Right atrium auricular region (tissue), 2 donors: Measurements from ENCODE around the gene TMEM135. TPM values are rescaled to one million over a fixed set of nuclear protein-coding genes. Genes with fewer than 3 reads are reported as not detected.
A peak's percentile ranks its signal among the peaks of the same experiment; 100 is the strongest.

ENCODE experiments used
- DNase-seq: peaks from one replicate; pipeline ENCODE4 v3.0.0-alpha.2; 2019; ENCODE audit warnings: low spot score
- H3K27ac ChIP-seq, 2 donors: fragments of 200-600 bp; sonication (generic); 1 replicate in 1 of 2; 2 replicates in 1 of 2; pipeline ENCODE4 v1.5.1; 2016 to 2019
- H3K27me3 ChIP-seq, 2 donors: fragments of 200-600 bp; sonication (generic); one replicate each; pipeline versions ENCODE4 v1.5.1 to v1.6.0; 2017 to 2019
- H3K36me3 ChIP-seq: fragments of 200-600 bp; sonication (generic); one replicate; pipeline ENCODE4 v1.5.1; 2016
- H3K4me1 ChIP-seq, 2 donors: fragments of 200-600 bp; sonication (generic); one replicate each; pipeline versions ENCODE4 v1.5.1 to v1.6.0; 2017 to 2019
- H3K4me3 ChIP-seq, 2 donors: fragments of 200-600 bp; sonication (generic); 1 replicate in 1 of 2; 2 replicates in 1 of 2; pipeline ENCODE4 v1.5.1; 2017 to 2019; ENCODE audit warnings: mild to moderate bottlenecking in 1 of 2, moderate library complexity in 1 of 2
- H3K9me3 ChIP-seq, 2 donors: fragments of 200-600 bp; sonication (generic); one replicate each; pipeline ENCODE4 v1.5.1; 2019
- total RNA-seq, 2 donors: library from RNA; depleted of rRNA; stranded (reverse); fragments of >200 nt; gene quantifications; one replicate each; pipeline ENCODE4 v1.1.0, GENCODE V29; 2016
- TF ChIP-seq, protein P1 (sequence below), 2 donors: fragments of 200-600 bp; sonication (generic); IDR thresholded peaks; one replicate each; pipeline ENCODE4 v1.5.1; 2019; ENCODE audit warnings: antibody characterized with exemption in 2 of 2

Gene TMEM135
- total RNA-seq, 2 donors from 2014 or later, result 12.2 to 13.0 TPM

DNA sequence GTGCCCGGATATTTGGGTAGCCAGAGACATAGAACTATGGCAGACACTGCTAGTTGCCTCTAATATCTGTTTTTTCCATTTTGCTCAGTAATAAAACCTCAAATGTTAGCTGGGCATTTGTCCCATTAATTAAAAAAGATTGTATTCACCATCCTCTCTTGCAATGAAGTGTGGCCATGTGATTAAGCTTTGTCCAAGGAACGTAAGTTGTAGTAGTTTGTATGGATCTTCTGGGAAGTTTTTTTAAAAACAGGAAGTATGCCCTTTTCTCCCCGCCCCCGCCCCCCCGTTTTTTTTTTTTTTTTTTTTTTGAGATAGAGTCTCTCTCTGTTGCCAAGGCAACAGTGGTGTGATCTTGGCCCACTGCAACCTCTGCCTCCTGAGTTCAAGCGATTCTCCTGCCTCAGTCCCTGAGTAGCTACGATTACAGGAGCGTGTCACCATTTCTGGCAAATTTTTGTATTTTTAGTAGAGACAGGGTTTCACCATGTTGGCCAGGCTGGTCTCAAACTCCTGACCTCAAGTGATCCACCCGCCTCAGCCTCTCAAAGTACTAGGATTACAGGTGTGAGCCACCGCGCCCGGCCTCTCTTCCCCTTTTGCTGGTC is 1.7 kb upstream of the TMEM135 start:
- H3K9me3 ChIP-seq, result no peaks in the 10 kb centered on the region
- no peak overlapping the region for H3K4me3 ChIP-seq
- H3K27ac ChIP-seq, result peak overlapping the region in 1 of 2 donors; percentile 90
- TF ChIP-seq, protein P1, sequence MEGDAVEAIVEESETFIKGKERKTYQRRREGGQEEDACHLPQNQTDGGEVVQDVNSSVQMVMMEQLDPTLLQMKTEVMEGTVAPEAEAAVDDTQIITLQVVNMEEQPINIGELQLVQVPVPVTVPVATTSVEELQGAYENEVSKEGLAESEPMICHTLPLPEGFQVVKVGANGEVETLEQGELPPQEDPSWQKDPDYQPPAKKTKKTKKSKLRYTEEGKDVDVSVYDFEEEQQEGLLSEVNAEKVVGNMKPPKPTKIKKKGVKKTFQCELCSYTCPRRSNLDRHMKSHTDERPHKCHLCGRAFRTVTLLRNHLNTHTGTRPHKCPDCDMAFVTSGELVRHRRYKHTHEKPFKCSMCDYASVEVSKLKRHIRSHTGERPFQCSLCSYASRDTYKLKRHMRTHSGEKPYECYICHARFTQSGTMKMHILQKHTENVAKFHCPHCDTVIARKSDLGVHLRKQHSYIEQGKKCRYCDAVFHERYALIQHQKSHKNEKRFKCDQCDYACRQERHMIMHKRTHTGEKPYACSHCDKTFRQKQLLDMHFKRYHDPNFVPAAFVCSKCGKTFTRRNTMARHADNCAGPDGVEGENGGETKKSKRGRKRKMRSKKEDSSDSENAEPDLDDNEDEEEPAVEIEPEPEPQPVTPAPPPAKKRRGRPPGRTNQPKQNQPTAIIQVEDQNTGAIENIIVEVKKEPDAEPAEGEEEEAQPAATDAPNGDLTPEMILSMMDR (IDR thresholded peaks at IDR 0.05), result no peak
- DNase-seq, result no peak
- H3K27me3 ChIP-seq, result no peaks in the 10 kb centered on the region
- no peaks in the 10 kb centered on the region for H3K36me3 ChIP-seq
- peaks cover 0 to 28% of the 10 kb centered on the region in 2 donors for H3K4me1 ChIP-seq

DNA sequence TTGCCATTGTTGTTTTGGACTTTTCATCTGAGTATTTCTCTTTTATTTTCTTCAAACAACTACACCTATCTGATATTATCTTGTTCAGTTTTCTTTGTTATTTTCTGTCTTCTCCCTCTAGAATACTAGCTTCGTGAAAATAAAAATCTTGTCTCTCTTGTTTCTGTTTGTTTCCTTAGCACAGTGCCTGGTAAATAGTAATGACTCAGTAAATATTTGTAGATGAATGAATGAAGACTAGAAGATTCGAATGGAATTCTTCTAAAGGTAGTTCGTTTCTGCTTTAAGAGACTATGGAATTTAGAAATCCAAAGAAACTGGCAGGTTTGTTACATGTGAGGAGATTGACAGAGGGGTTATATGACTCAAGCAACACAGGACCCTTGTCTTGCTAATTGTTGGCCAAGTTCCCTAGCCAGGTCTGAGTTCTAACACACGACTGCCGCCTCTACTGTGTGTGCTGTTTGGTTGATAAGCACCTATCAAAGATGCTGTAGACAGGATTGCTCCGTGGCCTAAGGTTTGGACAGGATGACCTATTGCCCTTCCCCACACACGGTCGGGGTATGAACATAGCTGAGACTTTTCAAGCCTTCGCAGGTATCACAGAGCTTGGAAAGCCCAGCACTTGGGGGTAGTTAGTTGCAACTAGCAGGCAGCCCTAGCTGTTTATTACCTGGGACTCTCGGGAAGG is 831 bp upstream of the TMEM135 start:
- Histone ChIP-seq H3K9me3 (no peaks in the 10 kb centered on the region), H3K27ac (peak overlapping the region; percentile 81 to 90), H3K4me3 (peak overlapping the region; percentile 73 to 77), H3K27me3 (no peaks in the 10 kb centered on the region), H3K36me3 (no peaks in the 10 kb centered on the region), H3K4me1 (peaks cover 0 to 35% of the 10 kb centered on the region in 2 donors)
- TF ChIP-seq, protein P1 (IDR thresholded peaks at IDR 0.05), result no peak
- DNase-seq, result no peak

DNA sequence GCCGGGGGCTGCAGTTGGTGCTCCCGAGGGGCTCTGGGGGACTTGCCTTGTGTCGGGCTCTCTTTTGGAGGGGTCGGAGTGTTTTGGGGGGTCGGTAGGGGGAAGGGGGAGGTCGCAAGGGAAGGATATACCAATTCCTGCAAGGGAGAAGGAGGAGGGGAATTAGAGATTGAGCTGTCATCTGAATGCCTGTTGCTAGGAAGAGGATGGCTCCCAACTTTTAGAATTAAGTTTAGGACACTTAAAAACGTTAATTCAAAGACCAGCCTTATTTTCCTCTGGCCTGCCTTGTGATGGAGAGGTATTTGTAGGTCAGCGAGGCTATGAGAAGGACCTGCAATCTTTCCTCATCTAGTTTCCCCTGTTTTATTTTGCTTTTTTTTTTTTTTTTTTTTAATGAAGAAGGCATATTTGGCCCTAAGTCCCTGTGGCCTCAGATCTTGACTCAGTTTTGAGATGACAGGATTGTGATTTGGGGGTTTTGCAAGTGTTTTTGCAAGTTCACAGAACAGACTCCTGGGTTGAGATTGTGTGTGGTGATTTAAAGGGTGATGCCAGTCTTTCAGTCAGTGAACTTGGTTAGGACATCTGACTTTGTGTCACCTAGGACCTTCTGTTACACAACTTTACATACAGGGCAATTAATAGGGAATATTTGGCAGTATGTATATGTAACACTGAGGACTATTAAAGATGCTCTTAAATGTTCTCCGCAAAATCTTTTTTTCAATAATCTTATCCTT is 672 bp downstream of the TMEM135 start:
- Histone ChIP-seq H3K27ac (peak overlapping the region; percentile 81 to 90), H3K4me1 (peaks cover 0 to 35% of the 10 kb centered on the region in 2 donors), H3K36me3 (no peaks in the 10 kb centered on the region), H3K9me3 (no peaks in the 10 kb centered on the region), H3K27me3 (no peaks in the 10 kb centered on the region), H3K4me3 (peak overlapping the region; percentile 73 to 77)
- TF ChIP-seq, protein P1 (IDR thresholded peaks at IDR 0.05), result no peak
- no peak for DNase-seq

DNA sequence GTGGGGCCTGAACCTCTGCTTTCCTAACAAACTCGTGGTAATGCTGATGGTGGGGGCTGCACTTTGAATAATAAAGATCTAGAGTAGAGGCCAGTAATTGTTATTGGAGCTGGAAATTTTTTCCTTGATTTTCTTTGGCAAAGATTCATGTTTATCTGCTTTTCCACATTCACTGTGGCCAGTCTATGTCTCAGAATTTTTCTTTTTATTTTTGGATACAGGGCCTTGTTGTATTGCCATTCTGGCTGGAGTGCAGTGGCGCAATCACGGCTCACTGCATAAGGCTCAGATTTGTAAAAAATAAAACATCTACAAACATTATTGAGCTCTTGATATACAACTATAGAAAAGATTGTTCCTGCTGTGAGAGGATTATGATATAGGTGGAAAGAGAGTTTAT is 1.6 kb downstream of the TMEM135 start:
- no peaks in the 10 kb centered on the region for H3K27me3 ChIP-seq
- H3K27ac ChIP-seq, result peak overlapping the region; percentile 81 to 90
- no peaks in the 10 kb centered on the region for H3K9me3 ChIP-seq
- peak overlapping the region; percentile 73 to 77 for H3K4me3 ChIP-seq
- no peak for DNase-seq
- TF ChIP-seq, protein P1 (IDR thresholded peaks at IDR 0.05), result no peak
- no peaks in the 10 kb centered on the region for H3K36me3 ChIP-seq
- peaks cover 0 to 35% of the 10 kb centered on the region in 2 donors for H3K4me1 ChIP-seq

DNA sequence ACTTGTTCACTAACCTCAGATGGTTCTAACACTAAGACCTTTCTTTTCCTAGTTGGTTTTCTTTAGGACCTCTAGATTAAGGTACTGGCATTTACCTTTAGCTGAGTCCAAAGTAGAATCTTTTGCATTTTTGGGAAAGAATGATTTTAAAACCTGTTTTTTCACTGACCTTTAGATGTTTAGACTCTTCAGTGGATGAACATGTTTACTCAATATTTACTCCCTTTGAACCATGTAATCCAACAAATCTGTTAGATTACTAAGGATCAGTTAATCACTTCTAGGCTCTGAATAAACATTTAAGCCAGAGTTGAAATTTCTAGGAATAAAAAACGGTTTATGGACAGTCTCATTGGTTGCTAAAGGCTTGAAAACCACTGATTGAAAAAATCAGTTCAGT is 6.2 kb downstream of the TMEM135 start:
- Histone ChIP-seq H3K9me3 (no peaks in the 10 kb centered on the region), H3K4me1 (peaks cover 0 to 23% of the 10 kb centered on the region in 2 donors), H3K27ac (no peak overlapping the region), H3K36me3 (no peaks in the 10 kb centered on the region), H3K4me3 (no peak overlapping the region), H3K27me3 (no peaks in the 10 kb centered on the region)
- TF ChIP-seq, protein P1 (IDR thresholded peaks at IDR 0.05), result no peak
- no peak for DNase-seq
